Stimulated activated CD4-positive, alpha-beta T cell treated with anti-CD3 and anti-CD28 coated beads, TNF-alpha, amount 100 ng/mL, for 24 hours (primary cell): ENCODE data around the gene LRCOL1.

Source experiments
- DNase-seq, 3 experiments: peaks; one replicate each; pipeline ENCODE4 v3.0.0-alpha.2; 2020; ENCODE audit warnings: low read depth in 3 of 3

LRCOL1 gene

GRCh38 chr12:132566516-132567131, 43.8 kb downstream of the LRCOL1 start:
- DNase-seq: no peak

GRCh38 chr12:132565365-132565764, 45.0 kb downstream of the LRCOL1 start:
- no peak for DNase-seq

GRCh38 chr12:132563911-132564310, 46.5 kb downstream of the LRCOL1 start:
- no peak for DNase-seq

GRCh38 chr12:132562489-132563021, 47.8 kb downstream of the LRCOL1 start:
- no peak for DNase-seq

- peak in 1 of 3 experiments; percentile 24 for DNase-seq
Observed at GRCh38 chr12:132561427-132562156, 48.8 kb downstream of the LRCOL1 start.

GRCh38 chr12:132560614-132561426, 49.6 kb downstream of the LRCOL1 start:
- peak; percentile 56 to 81 (median 65) for DNase-seq

- DNase-seq: peak in 1 of 3 experiments; percentile 24
Observed at GRCh38 chr12:132560364-132560613, 50.1 kb downstream of the LRCOL1 start.

- peak in 2 of 3 experiments; percentile 11 to 57 for DNase-seq
Observed at GRCh38 chr12:132559652-132560363, 50.6 kb downstream of the LRCOL1 start.

GRCh38 chr12:132558861-132559623, 51.3 kb downstream of the LRCOL1 start:
- DNase-seq: peak in 1 of 3 experiments; percentile 11

- DNase-seq: no peak
Observed at GRCh38 chr12:132558042-132558856, 52.1 kb downstream of the LRCOL1 start.

GRCh38 chr12:132557291-132558015, 52.9 kb downstream of the LRCOL1 start:
- no peak for DNase-seq

GRCh38 chr12:132556801-132557200, 53.6 kb downstream of the LRCOL1 start:
- DNase-seq: no peak

- no peak for DNase-seq
Observed at GRCh38 chr12:132556216-132556615, 54.2 kb downstream of the LRCOL1 start.

- DNase-seq: no peak
Observed at GRCh38 chr12:132555686-132556085, 54.7 kb downstream of the LRCOL1 start.

GRCh38 chr12:132554845-132555630, 55.3 kb downstream of the LRCOL1 start:
- DNase-seq: peak in 1 of 3 experiments; percentile 21
